Tibial artery (tissue), 4 donors: Measurements from ENCODE around the gene PCK2.

Experiments used
- DNase-seq, 2 donors: peaks; one replicate each; pipeline ENCODE4 v3.0.0-alpha.2; 2019
- H3K27ac ChIP-seq, 2 donors: fragments of 200-600 bp; sonication (generic) in 1 of 2; 1 replicate in 1 of 2; 2 replicates in 1 of 2; pipeline ENCODE4 v1.5.1; 2018 to 2019; ENCODE audit warnings: mild to moderate bottlenecking in 1 of 2
- H3K27me3 ChIP-seq, 2 donors: fragments of 200-600 bp; sonication (generic) in 1 of 2; one replicate each; pipeline versions ENCODE4 v1.5.1 to v1.6.0; 2016 to 2019
- H3K36me3 ChIP-seq, 3 donors: fragments of 200-600 bp; sonication (generic) in 2 of 3; one replicate each; pipeline ENCODE4 v1.5.1; 2016 to 2019; ENCODE audit warnings: mild to moderate bottlenecking in 2 of 3
- H3K4me1 ChIP-seq, 4 donors: fragments of 200-600 bp; sonication (generic) in 2 of 4; 1 replicate in 3 of 4; 2 replicates in 1 of 4; pipeline ENCODE4 v1.5.1; 2016 to 2019
- H3K4me3 ChIP-seq, 2 donors: fragments of 200-600 bp; sonication (generic) in 1 of 2; 1 replicate in 1 of 2; 2 replicates in 1 of 2; pipeline ENCODE4 v1.5.1; 2018 to 2019; ENCODE audit warnings: mild to moderate bottlenecking in 2 of 2
- H3K9me3 ChIP-seq, 3 donors: fragments of 200-600 bp; sonication (generic) in 1 of 3; one replicate each; pipeline ENCODE4 v1.5.1; 2016 to 2019
- CTCF ChIP-seq, 2 experiments: fragments of 200-600 bp in 1 of 2; fragments of 450-650 bp in 1 of 2; IDR thresholded peaks; one replicate each; pipeline ENCODE4 v1.5.1; 2017 to 2019; ENCODE audit warnings: antibody characterized with exemption in 2 of 2, mild to moderate bottlenecking in 1 of 2, moderate library complexity in 1 of 2
- intact Hi-C: fragments of 100-400 bp; cut with DNase I; formaldehyde crosslinking; loops from one replicate; pipeline ENCODE4 v1.15.0; 2023; ENCODE audit warnings: low total_unique reads

The PCK2 gene

GRCh38 chr14:24089890-24090289 lies 4.2 kb upstream of the PCK2 start:
- Histone ChIP-seq H3K9me3 (no peaks in the 10 kb centered on the region), H3K36me3 (no peaks in the 10 kb centered on the region), H3K27me3 (no peaks in the 10 kb centered on the region), H3K4me1 (peaks cover 0 to 13% (median 10%) of the 10 kb centered on the region in 4 donors), H3K27ac (no peak overlapping the region), H3K4me3 (no peak overlapping the region)
- DNase-seq, result no peak
- intact Hi-C loops, result loop anchor here (5.0 kb wide), 1 partner anchor 33 kb away; no protein-coding TSS in a partner anchor
- TF ChIP-seq CTCF (IDR thresholded peaks at IDR 0.05), result no peak

DNA sequence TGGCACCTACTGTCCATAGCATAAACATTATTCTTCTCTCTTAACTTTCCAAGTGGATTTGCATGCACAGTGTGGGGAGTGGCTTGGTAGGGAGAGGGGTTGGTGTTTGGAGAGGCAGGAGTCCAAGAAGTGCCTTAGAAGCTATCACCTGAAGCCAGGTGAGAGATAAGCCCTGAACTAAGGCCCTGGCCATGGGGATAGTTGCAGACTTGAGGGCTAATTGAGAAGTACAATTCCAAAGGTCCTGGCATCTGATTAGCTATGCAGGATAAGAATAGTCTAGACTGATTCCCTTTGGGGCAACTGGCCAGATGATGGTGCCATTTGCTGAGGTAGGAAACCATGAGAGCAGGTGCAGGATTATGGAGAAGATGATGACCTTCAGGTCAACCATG lies 2.0 kb upstream of the PCK2 start:
- H3K4me1 ChIP-seq, result peaks cover 0 to 23% (median 19%) of the 10 kb centered on the region in 4 donors
- intact Hi-C loops, result loop anchor here (5.0 kb wide), 1 partner anchor 35 kb away; no protein-coding TSS in a partner anchor
- no peaks in the 10 kb centered on the region for H3K27me3 ChIP-seq
- TF ChIP-seq CTCF (IDR thresholded peaks at IDR 0.05), result no peak
- DNase-seq, result no peak
- H3K4me3 ChIP-seq, result no peak overlapping the region
- no peaks in the 10 kb centered on the region for H3K9me3 ChIP-seq
- H3K27ac ChIP-seq, result peak overlapping the region in 1 of 2 donors; percentile 99
- H3K36me3 ChIP-seq, result no peaks in the 10 kb centered on the region

DNA sequence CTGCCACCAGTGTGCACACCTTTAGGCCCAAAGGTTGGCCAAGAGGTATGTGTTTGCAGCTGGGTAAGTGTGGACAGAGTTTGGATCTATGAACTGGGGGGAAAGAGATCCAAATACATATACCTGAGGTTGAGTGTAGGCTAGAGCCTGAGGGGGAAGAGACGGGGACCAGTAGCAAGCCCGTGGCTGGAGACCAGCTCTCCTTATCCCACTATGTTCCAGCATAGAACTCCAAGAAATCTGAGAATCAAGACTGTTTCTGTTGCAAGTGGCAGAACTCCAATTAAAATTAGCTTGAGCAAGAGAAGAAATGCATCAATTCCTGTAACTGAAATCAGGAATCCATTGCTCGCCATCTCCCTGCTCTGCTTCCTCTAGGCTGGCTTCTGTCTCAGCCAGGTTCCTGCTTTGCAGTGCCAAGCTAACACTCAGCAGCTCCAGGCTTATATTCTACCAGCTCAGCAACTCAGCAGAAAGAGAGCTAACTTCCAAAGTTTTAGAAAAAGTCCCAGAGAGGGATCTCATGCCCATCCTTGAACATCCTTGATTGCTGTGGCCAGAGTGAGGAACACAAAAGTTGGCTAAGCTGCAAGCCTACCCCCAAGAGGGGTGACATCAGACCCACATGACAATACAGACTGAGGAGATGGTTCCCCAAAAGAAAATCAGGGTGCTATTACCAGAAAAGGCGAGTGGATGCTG lies 1.5 kb upstream of the PCK2 start:
- no peaks in the 10 kb centered on the region for H3K27me3 ChIP-seq
- peak overlapping the region; percentile 97 to 99 for H3K27ac ChIP-seq
- intact Hi-C loops, result loop anchor here (5.0 kb wide), 1 partner anchor 35 kb away; no protein-coding TSS in a partner anchor

GRCh38 chr14:24093207-24093900 lies 757 bp upstream of the PCK2 start:
- H3K9me3 ChIP-seq, result no peaks in the 10 kb centered on the region
- peaks cover 0 to 23% (median 19%) of the 10 kb centered on the region in 4 donors for H3K4me1 ChIP-seq
- peak overlapping the region; percentile 91 to 94 for H3K4me3 ChIP-seq
- peaks cover 0 to 5% (median 5%) of the 10 kb centered on the region in 3 donors for H3K36me3 ChIP-seq
- H3K27ac ChIP-seq, result peak overlapping the region; percentile 97 to 99
- intact Hi-C loops, result loop anchor here (5.0 kb wide), 1 partner anchor 36 kb away; no protein-coding TSS in a partner anchor
- H3K27me3 ChIP-seq, result no peaks in the 10 kb centered on the region
- no peak for TF ChIP-seq CTCF (IDR thresholded peaks at IDR 0.05)
- DNase-seq, result no peak

More for the DNA sequence above, 1.5 kb upstream of the PCK2 start:
- Histone ChIP-seq H3K4me1 (peaks cover 0 to 23% (median 19%) of the 10 kb centered on the region in 4 donors), H3K4me3 (no peak overlapping the region), H3K36me3 (no peaks in the 10 kb centered on the region), H3K9me3 (no peaks in the 10 kb centered on the region)
- TF ChIP-seq CTCF (IDR thresholded peaks at IDR 0.05), result no peak
- peak in 1 of 2 donors; percentile 54 for DNase-seq

GRCh38 chr14:24094841-24095270 lies 745 bp downstream of the PCK2 start:
- Histone ChIP-seq H3K9me3 (no peaks in the 10 kb centered on the region), H3K27ac (peak overlapping the region; percentile 97 to 99), H3K4me1 (peaks cover 0 to 23% (median 19%) of the 10 kb centered on the region in 4 donors), H3K36me3 (peaks cover 0 to 20% (median 20%) of the 10 kb centered on the region in 3 donors), H3K4me3 (peak overlapping the region; percentile 91 to 94), H3K27me3 (no peaks in the 10 kb centered on the region)
- intact Hi-C loops, result loop anchor here (5.0 kb wide), 1 partner anchor 38 kb away; no protein-coding TSS in a partner anchor
- no peak for DNase-seq
- no peak for TF ChIP-seq CTCF (IDR thresholded peaks at IDR 0.05)
